Gastrocnemius medialis (tissue), 4 donors: ENCODE results near the gene ALDH8A1. TPM values are rescaled to one million over a fixed set of nuclear protein-coding genes. Genes with fewer than 3 reads are reported as not detected.
A peak's percentile ranks its signal among the peaks of the same experiment; 100 is the strongest.

Experiments
- ATAC-seq, 2 donors: fragments of 150-250 bp; one replicate each; pipeline ENCODE4 v1.9.1; 2016
- DNase-seq, 2 donors: peaks; one replicate each; pipeline ENCODE4 v3.0.0-alpha.2; 2019
- H3K27ac ChIP-seq, 4 donors: fragments of 200-600 bp; sonication (generic); 1 replicate in 1 of 4; 2 replicates in 3 of 4; pipeline ENCODE4 v1.5.1; 2016 to 2018; ENCODE audit warnings: mild to moderate bottlenecking in 2 of 4, moderate library complexity in 1 of 4
- H3K27me3 ChIP-seq, 3 donors: fragments of 200-600 bp; sonication (generic) in 2 of 3; 1 replicate in 1 of 3; 2 replicates in 2 of 3; pipeline versions ENCODE4 v1.5.1 to v1.6.0; 2016 to 2019; ENCODE audit warnings: mild to moderate bottlenecking in 1 of 3, moderate library complexity in 1 of 3
- H3K36me3 ChIP-seq, 2 donors: fragments of 200-600 bp; sonication (generic) in 1 of 2; one replicate each; pipeline ENCODE4 v1.5.1; 2017 to 2018
- H3K4me1 ChIP-seq, 2 donors: fragments of 200-600 bp; sonication (generic) in 1 of 2; one replicate each; pipeline ENCODE4 v1.5.1; 2016 to 2017; ENCODE audit warnings: mild to moderate bottlenecking in 2 of 2
- H3K4me3 ChIP-seq, 4 donors: fragments of 200-600 bp; sonication (generic) in 3 of 4; 1 replicate in 1 of 4; 2 replicates in 3 of 4; pipeline ENCODE4 v1.5.1; 2016 to 2019; ENCODE audit warnings: mild to moderate bottlenecking in 2 of 4
- H3K9me3 ChIP-seq, 3 donors: fragments of 200-600 bp; sonication (generic) in 2 of 3; 1 replicate in 1 of 3; 2 replicates in 2 of 3; pipeline ENCODE4 v1.5.1; 2016 to 2019
- CTCF ChIP-seq, 5 experiments: fragments of 450-650 bp in 3 of 5; fragments of 200-600 bp in 2 of 5; sonication (generic) in 2 of 5; IDR thresholded peaks in 4 of 5; conservative IDR thresholded peaks in 1 of 5; 1 replicate in 4 of 5; 2 replicates in 1 of 5; pipeline ENCODE4 v1.5.1; 2016 to 2019; ENCODE audit warnings: antibody characterized with exemption in 5 of 5, mild to moderate bottlenecking in 3 of 5, moderate library complexity in 3 of 5
- POLR2A ChIP-seq, 2 donors: fragments of 450-650 bp; IDR thresholded peaks; one replicate each; pipeline ENCODE4 v1.6.1; 2017; ENCODE audit warnings: antibody characterized with exemption in 2 of 2, mild to moderate bottlenecking in 2 of 2, moderate library complexity in 2 of 2
- in situ Hi-C, 4 donors: fragments of 200-750 bp; cut with MboI; loops; one replicate each; pipeline versions ENCODE4 v1.15.0 to v1.8.0; 2017; ENCODE audit warnings: low sequenced_read_pairs in 4 of 4
- intact Hi-C: fragments of 100-400 bp; cut with DNase I; formaldehyde crosslinking; loops from one replicate; pipeline ENCODE4 v1.15.1; 2023; ENCODE audit warnings: low total_unique reads
- total RNA-seq, 4 donors: library from RNA; depleted of rRNA; stranded (reverse); fragments of >200 nt; gene quantifications; one replicate each; pipeline versions ENCODE4 v1.1.0 to v1.2.3, GENCODE V29; 2016

Gene ALDH8A1
- total RNA-seq, 4 donors from 2014 or later, result 0.55 to 2.1 (median 0.58) TPM; not detected in 1

DNA sequence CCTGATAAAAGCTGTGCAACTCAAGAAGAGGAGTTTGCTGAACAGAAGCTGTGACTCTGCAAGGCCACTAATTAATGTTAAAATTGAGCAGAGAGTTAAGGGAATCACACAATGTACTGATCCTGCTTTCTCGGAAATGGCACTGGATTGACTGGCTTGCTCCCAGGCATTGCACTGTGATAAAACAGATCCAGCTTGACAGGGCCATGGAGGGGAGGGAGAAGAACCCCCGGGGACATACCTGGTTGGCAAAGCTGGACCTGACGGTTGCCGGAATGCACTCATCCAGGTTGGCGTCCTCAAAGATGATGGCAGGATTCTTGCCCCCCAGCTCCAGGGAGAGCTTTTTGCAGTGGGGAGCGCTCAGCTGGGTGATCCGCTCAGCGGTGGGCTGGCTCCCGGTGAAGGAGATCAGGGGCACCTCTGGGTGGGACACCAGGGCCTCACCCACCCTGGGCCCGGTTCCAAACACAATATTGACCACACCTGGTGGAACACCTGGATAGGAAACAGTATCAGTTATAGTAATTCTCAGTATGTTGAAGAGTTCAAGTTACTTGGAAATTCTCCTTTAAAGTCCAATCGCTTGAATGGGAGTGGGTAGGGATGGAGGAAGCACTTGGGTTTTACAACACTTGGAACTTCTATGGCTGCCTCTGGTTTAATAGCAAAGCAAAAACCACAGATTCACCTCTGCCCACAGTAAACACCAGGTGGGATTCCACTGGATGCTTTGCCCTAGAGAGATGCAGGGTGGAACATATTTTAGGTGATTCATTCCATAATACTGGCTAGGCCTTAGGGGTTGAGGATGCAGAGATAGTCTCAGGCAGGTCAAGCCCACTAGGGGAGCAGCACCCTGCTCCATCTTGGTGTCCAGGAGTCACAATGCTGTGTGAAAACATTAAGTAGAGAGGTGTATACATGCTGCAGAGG, 17.1 kb downstream of the ALDH8A1 start:
- intact Hi-C loops, result no loop called here
- TF ChIP-seq CTCF (IDR thresholded peaks at IDR 0.05 in 4 of 5, conservative IDR thresholded peaks at IDR 0.05 in 1 of 5) (no peak), POLR2A (IDR thresholded peaks at IDR 0.05) (no peak)
- Histone ChIP-seq H3K4me1 (no peaks in the 10 kb centered on the region), H3K27ac (no peak overlapping the region), H3K27me3 (no peaks in the 10 kb centered on the region), H3K9me3 (no peaks in the 10 kb centered on the region), H3K4me3 (no peak overlapping the region), H3K36me3 (no peaks in the 10 kb centered on the region)
- DNase-seq (no peak), ATAC-seq (no peak)
- in situ Hi-C loops, result no loop called here

DNA sequence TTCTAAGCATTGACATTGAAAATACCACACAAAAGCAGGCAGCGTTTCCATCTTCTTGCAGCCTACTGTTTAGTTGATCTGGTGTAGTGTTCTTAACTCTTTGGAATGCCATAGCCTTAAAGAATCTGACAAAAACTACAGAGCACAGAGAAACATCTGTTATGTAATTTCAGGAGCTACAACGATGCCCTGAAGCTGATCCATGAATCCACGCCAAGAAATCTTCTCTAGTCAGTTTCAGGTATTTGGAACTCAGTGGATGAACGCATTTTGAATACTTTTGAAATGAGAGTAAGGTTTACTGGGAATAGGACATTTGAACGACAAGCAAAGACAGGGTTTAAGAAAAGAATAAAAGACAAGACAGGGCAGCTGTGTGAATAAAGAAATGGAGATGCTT, 17.8 kb downstream of the ALDH8A1 start:
- ATAC-seq (no peak), DNase-seq (no peak)
- Histone ChIP-seq H3K36me3 (no peaks in the 10 kb centered on the region), H3K27me3 (no peaks in the 10 kb centered on the region), H3K4me1 (no peaks in the 10 kb centered on the region), H3K27ac (no peak overlapping the region), H3K9me3 (no peaks in the 10 kb centered on the region), H3K4me3 (no peak overlapping the region)
- intact Hi-C loops, result no loop called here
- in situ Hi-C loops, result no loop called here
- TF ChIP-seq POLR2A (IDR thresholded peaks at IDR 0.05) (no peak), CTCF (IDR thresholded peaks at IDR 0.05 in 4 of 5, conservative IDR thresholded peaks at IDR 0.05 in 1 of 5) (no peak)

GRCh38 chr6:134930463-134930862, 19.4 kb downstream of the ALDH8A1 start:
- no peak overlapping the region for H3K27ac ChIP-seq
- H3K9me3 ChIP-seq, result no peaks in the 10 kb centered on the region
- DNase-seq (no peak), ATAC-seq (no peak)
- no peaks in the 10 kb centered on the region for H3K27me3 ChIP-seq
- in situ Hi-C loops, result no loop called here
- no peaks in the 10 kb centered on the region for H3K36me3 ChIP-seq
- no peaks in the 10 kb centered on the region for H3K4me1 ChIP-seq
- no peak overlapping the region for H3K4me3 ChIP-seq
- intact Hi-C loops, result no loop called here
- TF ChIP-seq POLR2A (IDR thresholded peaks at IDR 0.05) (no peak), CTCF (IDR thresholded peaks at IDR 0.05 in 4 of 5, conservative IDR thresholded peaks at IDR 0.05 in 1 of 5) (no peak)

DNA sequence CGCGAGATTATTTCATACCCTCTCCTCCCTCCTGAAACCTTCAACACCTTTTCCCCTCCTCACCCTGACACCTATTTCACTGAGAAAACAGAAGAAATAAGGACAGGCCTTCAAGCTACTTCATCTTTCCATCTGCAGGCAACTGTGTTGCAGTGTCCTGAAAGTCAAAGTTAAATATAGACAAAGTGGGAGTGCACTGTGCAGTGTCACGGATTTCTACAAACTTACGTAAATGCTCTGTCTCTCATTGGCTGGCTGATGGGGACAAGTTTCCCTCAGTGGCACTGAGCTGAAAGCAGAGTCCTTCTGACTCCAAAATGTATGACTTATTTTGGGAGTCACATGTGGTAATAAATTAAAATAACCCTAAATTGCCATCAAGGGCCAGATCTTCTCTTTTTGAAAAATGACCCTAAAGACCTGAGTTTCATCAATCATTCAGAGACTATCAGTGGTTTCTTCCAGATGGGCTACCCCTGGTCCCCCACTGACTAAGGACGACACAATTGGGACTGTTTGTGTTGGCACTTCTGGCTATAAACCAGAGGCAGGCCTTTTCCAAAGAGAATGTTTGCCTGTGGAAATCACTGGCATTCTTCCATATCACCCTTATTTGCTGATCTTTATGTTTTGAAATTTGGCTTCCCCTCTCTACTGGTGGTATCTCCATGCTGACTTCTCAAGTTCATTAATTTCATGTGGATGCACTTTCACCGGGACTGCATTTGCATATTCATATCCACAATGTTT, 21.6 kb downstream of the ALDH8A1 start:
- H3K36me3 ChIP-seq, result no peaks in the 10 kb centered on the region
- TF ChIP-seq POLR2A (IDR thresholded peaks at IDR 0.05) (peak in 1 of 2 donors; percentile 30), CTCF (IDR thresholded peaks at IDR 0.05 in 4 of 5, conservative IDR thresholded peaks at IDR 0.05 in 1 of 5) (no peak)
- peak overlapping the region in 1 of 4 donors; percentile 54 for H3K27ac ChIP-seq
- H3K9me3 ChIP-seq, result no peaks in the 10 kb centered on the region
- in situ Hi-C loops (no loop called here), intact Hi-C loops (loop anchor here (5.0 kb wide), 1 partner anchor 41 kb away; no protein-coding TSS in a partner anchor)
- ATAC-seq (no peak), DNase-seq (no peak)
- no peaks in the 10 kb centered on the region for H3K4me1 ChIP-seq
- no peak overlapping the region for H3K4me3 ChIP-seq
- no peaks in the 10 kb centered on the region for H3K27me3 ChIP-seq
